ENCODE measurements around the gene NEAT1. TPM values are rescaled to one million over a fixed set of nuclear protein-coding genes. Genes with fewer than 3 reads are reported as not detected.

Gene NEAT1
- total RNA-seq, 2 experiments from 2014 or later: 221 to 223 TPM

- peak; percentile 83 for ATAC-seq (ENCODE audit: poor library complexity)
- Histone ChIP-seq H3K4me3 (ENCODE audit: low read length) (peak within 1 kb of the TSS; percentile 76), H3K9me3 (ENCODE audit: control insufficient read depth in 1 of 2, insufficient read depth in 1 of 2, low read length in 2 of 2) (no peaks in the 10 kb centered on the region), H3K4me1 (ENCODE audit: insufficient read depth, low read length) (peaks cover 74% of the 10 kb centered on the region), H3K27ac (ENCODE audit: low read depth in 1 of 2, low read length in 2 of 2) (peak within 1 kb of the TSS; percentile 94 to 95), H3K36me3 (ENCODE audit: insufficient read depth, low read length) (peaks cover 16% of the 10 kb centered on the region), H3K27me3 (ENCODE audit: control insufficient read depth in 1 of 2, insufficient read depth in 2 of 2, low read length in 2 of 2) (no peaks in the 10 kb centered on the region)
- CTCF ChIA-PET: interaction anchor here (0.6 to 2.3 kb wide), 30 partner anchors 9 to 206 kb away, joined by 3 to 32 read pairs (median 4); partner anchors contain the start of genes MALAT1, NEAT1, SCYL1 and TIGD3
- POLR2A ChIA-PET: interaction anchor here (0.5 to 14.4 kb wide), 11 partner anchors 12 to 281 kb away, joined by 3 to 350 read pairs (median 4); partner anchors contain the start of genes MALAT1, NEAT1, PCNX3 and RELA
- intact Hi-C loops (cut with DNase I, micrococcal nuclease): loop anchor here (1.0 to 2.0 kb wide), 5 partner anchors 34 to 128 kb away; no protein-coding TSS in a partner anchor
- peak; percentile 84 to 96 (median 92) for DNase-seq
- Mint-ChIP-seq H3K36me3 (ENCODE audit: low read depth) (peaks cover 22% of the 10 kb centered on the region), H3K4me3 (peak within 1 kb of the TSS; percentile 86), H3K27me3 (no peaks in the 10 kb centered on the region), H3K4me1 (ENCODE audit: low read depth) (peaks cover 57% of the 10 kb centered on the region), H3K9me3 (no peaks in the 10 kb centered on the region), H3K27ac (peak within 1 kb of the TSS; percentile 98)
- TF ChIP-seq CTCF (IDR thresholded peaks at IDR 0.05): peak; percentile 81
These were observed 40.4 kb upstream of the NEAT1 start, which contains the start of gene SLC25A45 for GRCh38 chr11:65382033-65382803. SLC25A45 (minus strand) TSS chr11:65382646; CDS start chr11:65381951, 695 bp downstream.

GRCh38 chr11:65382804-65383368 is 39.7 kb upstream of the NEAT1 start:
- Mint-ChIP-seq H3K36me3 (ENCODE audit: low read depth) (peaks cover 16% of the 10 kb centered on the region), H3K27ac (peak overlapping the region; percentile 98), H3K4me3 (peak overlapping the region; percentile 86), H3K4me1 (ENCODE audit: low read depth) (peaks cover 61% of the 10 kb centered on the region), H3K9me3 (no peaks in the 10 kb centered on the region), H3K27me3 (no peaks in the 10 kb centered on the region)
- DNase-seq: no peak
- H3K27ac ChIP-seq (ENCODE audit: low read depth in 1 of 2, low read length in 2 of 2): peak overlapping the region; percentile 94 to 95
- peak overlapping the region; percentile 76 for H3K4me3 ChIP-seq (ENCODE audit: low read length)
- TF ChIP-seq CTCF (IDR thresholded peaks at IDR 0.05): no peak
- H3K4me1 ChIP-seq (ENCODE audit: insufficient read depth, low read length): peaks cover 80% of the 10 kb centered on the region
- POLR2A ChIA-PET: interaction anchor here (0.6 to 14.4 kb wide), 7 partner anchors 11 to 232 kb away, joined by 3 to 350 read pairs (median 7); partner anchors contain the start of genes MALAT1, NEAT1 and PCNX3
- H3K9me3 ChIP-seq (ENCODE audit: control insufficient read depth in 1 of 2, insufficient read depth in 1 of 2, low read length in 2 of 2): no peaks in the 10 kb centered on the region
- H3K36me3 ChIP-seq (ENCODE audit: insufficient read depth, low read length): peaks cover 16% of the 10 kb centered on the region
- intact Hi-C loops (cut with DNase I, micrococcal nuclease): loop anchor here (1.0 to 2.0 kb wide), 5 partner anchors 33 to 127 kb away; no protein-coding TSS in a partner anchor
- CTCF ChIA-PET: interaction anchor here (1.0 to 2.3 kb wide), 14 partner anchors 18 to 128 kb away, joined by 3 to 32 read pairs (median 5); partner anchors contain the start of genes MALAT1 and TIGD3
- no peak for ATAC-seq (ENCODE audit: poor library complexity)
- no peaks in the 10 kb centered on the region for H3K27me3 ChIP-seq (ENCODE audit: control insufficient read depth in 1 of 2, insufficient read depth in 2 of 2, low read length in 2 of 2)

GRCh38 chr11:65383778-65384177 is 38.8 kb upstream of the NEAT1 start:
- peak overlapping the region; percentile 98 for H3K27ac Mint-ChIP-seq
- no peak for TF ChIP-seq CTCF (IDR thresholded peaks at IDR 0.05)
- Histone ChIP-seq H3K4me1 (ENCODE audit: insufficient read depth, low read length) (peaks cover 89% of the 10 kb centered on the region), H3K36me3 (ENCODE audit: insufficient read depth, low read length) (peaks cover 24% of the 10 kb centered on the region), H3K4me3 (ENCODE audit: low read length) (no peak overlapping the region), H3K9me3 (ENCODE audit: control insufficient read depth in 1 of 2, insufficient read depth in 1 of 2, low read length in 2 of 2) (no peaks in the 10 kb centered on the region), H3K27ac (ENCODE audit: low read depth in 1 of 2, low read length in 2 of 2) (peak overlapping the region; percentile 69 to 99), H3K27me3 (ENCODE audit: control insufficient read depth in 1 of 2, insufficient read depth in 2 of 2, low read length in 2 of 2) (no peaks in the 10 kb centered on the region)
- DNase-seq: no peak
- no peaks in the 10 kb centered on the region for H3K9me3 Mint-ChIP-seq
- peaks cover 15% of the 10 kb centered on the region for H3K36me3 Mint-ChIP-seq (ENCODE audit: low read depth)
- intact Hi-C loops (cut with DNase I, micrococcal nuclease): loop anchor here in 1 of 2 experiments (2.0 kb wide), 1 partner anchor 49 kb away; no protein-coding TSS in a partner anchor
- H3K4me1 Mint-ChIP-seq (ENCODE audit: low read depth): peaks cover 69% of the 10 kb centered on the region
- no peak for ATAC-seq (ENCODE audit: poor library complexity)
- H3K4me3 Mint-ChIP-seq: peak overlapping the region; percentile 94
- ChIA-PET POLR2A (interaction anchor here (13.2 to 14.4 kb wide), 2 partner anchors 36 to 120 kb away, joined by 225 to 350 read pairs; partner anchors contain the start of genes MALAT1 and NEAT1), CTCF (interaction anchor here (1.1 to 2.3 kb wide), 3 partner anchors 33 to 127 kb away, joined by 4 to 32 read pairs (median 5); no protein-coding TSS in a partner anchor)
- no peaks in the 10 kb centered on the region for H3K27me3 Mint-ChIP-seq
